ENCODE data around the gene DLG5. TPM values are rescaled to one million over a fixed set of nuclear protein-coding genes. Genes with fewer than 3 reads are reported as not detected.

DLG5 gene
- total and polyA plus RNA-seq, 8 donors: 11.3 to 19.4 (median 13.5) TPM

- H3K4me3 ChIP-seq: no peak overlapping the region
These were observed 98.2 kb downstream of the DLG5 start for GRCh38 chr10:77828377-77828776.

GRCh38 chr10:77827366-77827765, 99.2 kb downstream of the DLG5 start:
- no peaks in the 10 kb centered on the region for H3K9me3 ChIP-seq
- no peak for TF ChIP-seq CTCF (IDR thresholded peaks at IDR 0.05)
- intact Hi-C loops (cut with DNase I): no loop called here

More at GRCh38 chr10:77828377-77828776, 98.2 kb downstream of the DLG5 start:
- FAIRE-seq (no peak), DNase-seq (no peak), ATAC-seq (no peak)
- intact Hi-C loops (cut with DNase I): no loop called here
- no peaks in the 10 kb centered on the region for H3K4me1 ChIP-seq
- no peaks in the 10 kb centered on the region for H3K9me3 ChIP-seq
- no peak overlapping the region for H3K27ac ChIP-seq
- no peak for TF ChIP-seq CTCF (IDR thresholded peaks at IDR 0.05)
- H3K36me3 ChIP-seq: peaks cover 0 to 40% (median 0%) of the 10 kb centered on the region in 3 donors
- 91 to 98% methylated on average over 6 of the region's 6 CpGs for WGBS, 2 donors
- no peaks in the 10 kb centered on the region for H3K27me3 ChIP-seq

GRCh38 chr10:77825965-77826364, 100.6 kb downstream of the DLG5 start:
- no peak overlapping the region for H3K27ac ChIP-seq
- H3K4me1 ChIP-seq: no peaks in the 10 kb centered on the region
- no peaks in the 10 kb centered on the region for H3K9me3 ChIP-seq
- TF ChIP-seq CTCF (IDR thresholded peaks at IDR 0.05): no peak
- intact Hi-C loops (cut with DNase I): no loop called here
- DNase-seq (no peak), ATAC-seq (no peak), FAIRE-seq (no peak)
- peaks cover 0 to 35% (median 0%) of the 10 kb centered on the region in 3 donors for H3K36me3 ChIP-seq
- 89 to 91% methylated on average over 5 of the region's 5 CpGs for WGBS, 2 donors
- H3K27me3 ChIP-seq: no peaks in the 10 kb centered on the region
- H3K4me3 ChIP-seq: no peak overlapping the region

More at GRCh38 chr10:77827366-77827765, 99.2 kb downstream of the DLG5 start:
- FAIRE-seq (no peak), ATAC-seq (no peak), DNase-seq (no peak)
- Histone ChIP-seq H3K27ac (no peak overlapping the region), H3K36me3 (peaks cover 0 to 30% (median 0%) of the 10 kb centered on the region in 3 donors), H3K4me1 (no peaks in the 10 kb centered on the region), H3K4me3 (no peak overlapping the region), H3K27me3 (no peaks in the 10 kb centered on the region)
- WGBS, 2 donors: 92 to 95% methylated on average over 9 of the region's 9 CpGs

GRCh38 chr10:77824908-77825307, 101.6 kb downstream of the DLG5 start:
- 95 to 98% methylated on average over 7 of the region's 7 CpGs for WGBS, 2 donors
- ATAC-seq (no peak), DNase-seq (no peak), FAIRE-seq (no peak)
- H3K27me3 ChIP-seq: no peaks in the 10 kb centered on the region
- H3K27ac ChIP-seq: no peak overlapping the region
- H3K9me3 ChIP-seq: no peaks in the 10 kb centered on the region
- no peak for TF ChIP-seq CTCF (IDR thresholded peaks at IDR 0.05)
- no peak overlapping the region for H3K4me3 ChIP-seq
- intact Hi-C loops (cut with DNase I): no loop called here
- peaks cover 0 to 27% (median 0%) of the 10 kb centered on the region in 3 donors for H3K36me3 ChIP-seq
- H3K4me1 ChIP-seq: no peaks in the 10 kb centered on the region

GRCh38 chr10:77823811-77824542, 102.6 kb downstream of the DLG5 start:
- H3K4me3 ChIP-seq: no peak overlapping the region
- no peaks in the 10 kb centered on the region for H3K4me1 ChIP-seq
- peaks cover 0 to 27% (median 4%) of the 10 kb centered on the region in 3 donors for H3K36me3 ChIP-seq
- no peak for FAIRE-seq
- no peak for TF ChIP-seq CTCF (IDR thresholded peaks at IDR 0.05)
- no peak overlapping the region for H3K27ac ChIP-seq
- intact Hi-C loops (cut with DNase I): no loop called here
- no peak for DNase-seq
- no peaks in the 10 kb centered on the region for H3K9me3 ChIP-seq
- WGBS, 2 donors: 91 to 95% methylated on average over 10 of the region's 10 CpGs
- no peaks in the 10 kb centered on the region for H3K27me3 ChIP-seq
- no peak for ATAC-seq

Data from pancreas (tissue), 10 donors.